SK-N-SH (cell line): ENCODE results near the gene CYP27C1. TPM values are rescaled to one million over a fixed set of nuclear protein-coding genes. Genes with fewer than 3 reads are reported as not detected.
"Not testable (repeated sequence)": the region's sequence is repeated elsewhere in the genome, so short reads cannot be mapped to it uniquely, and the experiment has no call there.

Experiments
- CTCF ChIA-PET: fragments of 300-600, 350-600 bp; formaldehyde crosslinking; extraction: SDS; loops from one replicate; lab custom pipeline; 2021; lab: Yijun Ruan, JAX
- POLR2A ChIA-PET: fragments of 350-600 bp; sonication (Branson Sonifier 250); formaldehyde crosslinking; extraction: SDS; loops from one replicate; lab custom pipeline; 2020; ENCODE audit warnings: antibody characterized with exemption, inconsistent platforms; lab: Yijun Ruan, JAX
- DNase-seq: peaks from one replicate; pipeline ENCODE4 v3.0.0; 2012
- H2AFZ ChIP-seq: fragments of 200-600 bp; sonication (generic); 2 replicates; pipeline ENCODE4 v1.8.1; 2016; ENCODE audit warnings: antibody characterized with exemption, mild to moderate bottlenecking, low read depth
- H3F3A ChIP-seq: fragments of 200-600 bp; sonication (generic); replicated peaks from 2 replicates; pipeline ENCODE3; 2016; ENCODE audit warnings: antibody characterized with exemption, mild to moderate bottlenecking; ENCODE audit not compliant: insufficient read depth
- H3K27ac ChIP-seq, 2 experiments: fragments of 200-500 bp in 1 of 2; fragments of 200-600 bp in 1 of 2; sonication (Bioruptor generic) in 1 of 2; sonication (generic), shearing (Covaris generic) in 1 of 2; 2 replicates each; pipeline versions ENCODE4 v1.5.1 to v1.6.1; 2014 to 2016; ENCODE audit warnings: low read depth in 2 of 2, inconsistent platforms in 1 of 2, low read length in 1 of 2, mild to moderate bottlenecking in 1 of 2, mixed read lengths in 1 of 2
- H3K27me3 ChIP-seq: fragments of 200-600 bp; sonication (generic), shearing (Covaris generic); 2 replicates; pipeline ENCODE4 v1.6.1; 2016; ENCODE audit warnings: mixed run types; ENCODE audit not compliant: insufficient read depth
- H3K36me3 ChIP-seq, 2 experiments: fragments of 200-500 bp in 1 of 2; fragments of 200-600 bp in 1 of 2; sonication (Bioruptor generic) in 1 of 2; sonication (generic) in 1 of 2; replicated peaks in 1 of 2; 2 replicates each; pipeline versions ENCODE3 to v1.5.1; 2014 to 2016; ENCODE audit warnings: low read length in 1 of 2, mild to moderate bottlenecking in 1 of 2; ENCODE audit not compliant: insufficient read depth in 2 of 2, control insufficient read depth in 1 of 2
- H3K4me1 ChIP-seq, 2 experiments: fragments of 200-500 bp in 1 of 2; fragments of 200-600 bp in 1 of 2; sonication (Bioruptor generic) in 1 of 2; sonication (generic), shearing (Covaris generic) in 1 of 2; 2 replicates each; pipeline versions ENCODE4 v1.5.1 to v1.6.1; 2014 to 2016; ENCODE audit warnings: low read depth in 1 of 2, low read length in 1 of 2, mixed run types in 1 of 2; ENCODE audit not compliant: insufficient read depth in 2 of 2, control insufficient read depth in 1 of 2
- H3K4me2 ChIP-seq: fragments of 200-600 bp; sonication (generic), shearing (Covaris generic); 2 replicates; pipeline ENCODE4 v1.6.1; 2017; ENCODE audit warnings: mixed run types
- H3K4me3 ChIP-seq, 2 experiments: fragments of 200-500 bp in 1 of 2; fragments of 200-600 bp in 1 of 2; sonication (Bioruptor generic) in 1 of 2; sonication (generic), shearing (Covaris generic) in 1 of 2; 2 replicates each; pipeline versions ENCODE4 v1.5.1 to v1.8.1; 2014 to 2016; ENCODE audit warnings: low read depth in 2 of 2, inconsistent platforms in 1 of 2, low read length in 1 of 2, mild to moderate bottlenecking in 1 of 2, mixed read lengths in 1 of 2, moderate library complexity in 1 of 2
- H3K79me2 ChIP-seq: fragments of 200-600 bp; sonication (generic); 2 replicates; pipeline ENCODE4 v1.8.1; 2017; ENCODE audit warnings: mild to moderate bottlenecking; ENCODE audit not compliant: insufficient read depth
- H3K9ac ChIP-seq: fragments of 200-600 bp; sonication (generic); 2 replicates; pipeline ENCODE4 v1.6.1; 2017; ENCODE audit warnings: mixed run types
- H3K9me2 ChIP-seq: fragments of 200-600 bp; sonication (generic); 2 replicates; pipeline ENCODE4 v1.6.1; 2017; ENCODE audit warnings: mixed run types
- H3K9me3 ChIP-seq: fragments of 200-600 bp; sonication (generic); 2 replicates; pipeline ENCODE4 v1.6.1; 2017; ENCODE audit warnings: mixed run types, mild to moderate bottlenecking, moderate library complexity
- H4K20me1 ChIP-seq: fragments of 200-600 bp; sonication (generic); 2 replicates; pipeline ENCODE4 v1.6.1; 2017; ENCODE audit warnings: mild to moderate bottlenecking, mixed run types; ENCODE audit not compliant: insufficient read depth
- MEF2A ChIP-seq: IDR thresholded peaks from 2 replicates; pipeline ENCODE4 v1.4.0; 2012; ENCODE audit warnings: low read depth, borderline replicate concordance
- RCOR1 ChIP-seq: fragments of 150-350 bp; IDR thresholded peaks from 2 replicates; pipeline ENCODE4 v1.6.1; 2017; ENCODE audit warnings: antibody characterized with exemption, low read length
- WGBS: methylation state at CpG from one replicate; pipeline ENCODE4 v1.1.6; 2017; ENCODE audit warnings: low lambda C conversion rate; 5-methylcytosine and 5-hydroxymethylcytosine counted together
- polyA plus RNA-seq, 3 experiments: library from polyadenylated mRNA; depleted of rRNA; stranded (reverse); fragments of >200 nt; gene quantifications; 2 replicates each; pipeline ENCODE4 v1.2.3, GENCODE V29; 2012
- TF ChIP-seq, protein P1 (sequence below): IDR thresholded peaks from 2 replicates; pipeline ENCODE4 v1.6.1; 2012; ENCODE audit warnings: mild to moderate bottlenecking, low read depth, low read length, moderate library complexity

Gene CYP27C1
- polyA plus RNA-seq, 1 of the 3 experiments (the other 2 are of a cell fraction): not detected

DNA sequence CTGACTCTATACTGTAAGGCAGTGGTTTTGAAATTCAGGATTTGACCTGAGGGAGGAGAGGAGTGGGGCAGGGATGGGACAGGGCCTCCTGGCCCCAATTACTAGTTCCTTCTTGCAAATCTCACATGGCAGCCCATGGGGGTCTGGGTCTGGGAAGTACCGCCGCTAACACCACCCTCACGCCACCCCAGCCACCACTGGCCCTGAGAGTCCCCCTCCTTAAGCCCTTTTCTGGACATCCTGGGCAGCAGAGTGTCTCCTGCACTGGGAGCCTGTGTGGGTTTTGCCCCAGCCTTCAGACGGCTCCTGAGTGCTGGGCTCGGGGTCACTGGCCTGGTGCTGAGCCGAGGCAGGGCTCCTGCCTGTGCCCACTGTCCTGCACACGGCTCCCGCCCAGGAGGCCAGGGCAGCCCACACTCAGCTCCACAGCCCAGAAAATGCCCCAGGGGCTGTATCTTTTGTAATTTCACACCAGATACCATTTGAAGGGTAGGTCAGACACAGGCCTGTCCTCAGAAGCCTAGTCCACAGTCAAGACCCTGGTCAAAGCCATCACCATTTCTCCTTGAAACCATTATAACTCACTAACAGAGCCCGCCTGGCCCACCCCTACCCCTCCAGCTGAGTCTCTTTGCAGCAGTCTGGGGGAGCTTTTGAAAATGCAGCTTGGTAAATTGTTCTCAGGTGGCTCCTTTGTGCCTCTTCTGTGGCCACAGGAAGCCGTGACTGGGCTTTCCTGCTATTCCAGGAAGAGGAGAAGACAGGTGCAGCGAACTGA, 55.1 kb downstream of the CYP27C1 start:
- H4K20me1 ChIP-seq: no peaks in the 10 kb centered on the region
- no peak for DNase-seq
- H3K4me2 ChIP-seq: no peak overlapping the region
- POLR2A ChIA-PET: no interaction called here
- 71% methylated on average over 3 of the region's 11 CpGs for WGBS
- CTCF ChIA-PET: interaction anchor here (1.3 kb wide), 1 partner anchor 9 kb away, joined by 5 read pairs; no protein-coding TSS in a partner anchor
- H3K9me2 ChIP-seq: no peaks in the 10 kb centered on the region
- H3K4me3 ChIP-seq: no peak overlapping the region
- no peak overlapping the region for H3K27ac ChIP-seq
- no peaks in the 10 kb centered on the region for H3K36me3 ChIP-seq
- no peaks in the 10 kb centered on the region for H3K9me3 ChIP-seq
- no peaks in the 10 kb centered on the region for H3K79me2 ChIP-seq
- H3K9ac ChIP-seq: no peak overlapping the region
- H3K27me3 ChIP-seq: no peaks in the 10 kb centered on the region
- no peaks in the 10 kb centered on the region for H3F3A ChIP-seq
- peaks cover 0 to 10% of the 10 kb centered on the region in 2 experiments; a peak in 1 of 4 replicates for H3K4me1 ChIP-seq
- no peak overlapping the region for H2AFZ ChIP-seq
- TF ChIP-seq RCOR1 (no peak), MEF2A (no peak)

DNA sequence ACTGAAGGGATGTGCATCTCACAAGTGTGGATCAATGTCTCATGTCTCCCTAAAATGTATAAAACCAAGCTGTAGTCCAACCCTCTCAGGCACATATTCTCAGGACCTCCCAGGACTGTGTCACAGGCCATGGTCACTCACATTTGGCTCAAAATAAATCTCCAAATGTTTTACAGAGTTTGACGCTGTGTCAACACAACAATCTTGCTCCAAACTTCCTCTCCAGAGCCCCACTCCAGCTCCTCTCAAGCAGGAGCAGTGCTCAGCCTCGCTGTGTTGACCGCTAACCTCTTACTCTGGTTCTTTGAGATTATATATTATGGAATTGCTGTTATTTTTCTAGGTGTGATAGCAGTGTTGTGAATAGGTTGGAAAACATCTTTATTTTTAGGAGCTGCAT, 56.2 kb downstream of the CYP27C1 start:
- POLR2A ChIA-PET: no interaction called here
- CTCF ChIA-PET: interaction anchor here (1.2 to 7.5 kb wide), 3 partner anchors 10 to 94 kb away, joined by 3 to 52 read pairs (median 4); no protein-coding TSS in a partner anchor
- Histone ChIP-seq H3K4me1 (peaks cover 0 to 10% of the 10 kb centered on the region in 2 experiments; a peak in 1 of 4 replicates), H3F3A (no peaks in the 10 kb centered on the region), H3K4me2 (no peak overlapping the region), H3K9me3 (no peaks in the 10 kb centered on the region), H3K9me2 (no peaks in the 10 kb centered on the region), H3K79me2 (no peaks in the 10 kb centered on the region), H3K27me3 (no peaks in the 10 kb centered on the region), H3K27ac (no peak overlapping the region), H3K4me3 (no peak overlapping the region), H3K36me3 (no peaks in the 10 kb centered on the region), H4K20me1 (no peaks in the 10 kb centered on the region), H2AFZ (no peak overlapping the region), H3K9ac (no peak overlapping the region)
- TF ChIP-seq, protein P1, sequence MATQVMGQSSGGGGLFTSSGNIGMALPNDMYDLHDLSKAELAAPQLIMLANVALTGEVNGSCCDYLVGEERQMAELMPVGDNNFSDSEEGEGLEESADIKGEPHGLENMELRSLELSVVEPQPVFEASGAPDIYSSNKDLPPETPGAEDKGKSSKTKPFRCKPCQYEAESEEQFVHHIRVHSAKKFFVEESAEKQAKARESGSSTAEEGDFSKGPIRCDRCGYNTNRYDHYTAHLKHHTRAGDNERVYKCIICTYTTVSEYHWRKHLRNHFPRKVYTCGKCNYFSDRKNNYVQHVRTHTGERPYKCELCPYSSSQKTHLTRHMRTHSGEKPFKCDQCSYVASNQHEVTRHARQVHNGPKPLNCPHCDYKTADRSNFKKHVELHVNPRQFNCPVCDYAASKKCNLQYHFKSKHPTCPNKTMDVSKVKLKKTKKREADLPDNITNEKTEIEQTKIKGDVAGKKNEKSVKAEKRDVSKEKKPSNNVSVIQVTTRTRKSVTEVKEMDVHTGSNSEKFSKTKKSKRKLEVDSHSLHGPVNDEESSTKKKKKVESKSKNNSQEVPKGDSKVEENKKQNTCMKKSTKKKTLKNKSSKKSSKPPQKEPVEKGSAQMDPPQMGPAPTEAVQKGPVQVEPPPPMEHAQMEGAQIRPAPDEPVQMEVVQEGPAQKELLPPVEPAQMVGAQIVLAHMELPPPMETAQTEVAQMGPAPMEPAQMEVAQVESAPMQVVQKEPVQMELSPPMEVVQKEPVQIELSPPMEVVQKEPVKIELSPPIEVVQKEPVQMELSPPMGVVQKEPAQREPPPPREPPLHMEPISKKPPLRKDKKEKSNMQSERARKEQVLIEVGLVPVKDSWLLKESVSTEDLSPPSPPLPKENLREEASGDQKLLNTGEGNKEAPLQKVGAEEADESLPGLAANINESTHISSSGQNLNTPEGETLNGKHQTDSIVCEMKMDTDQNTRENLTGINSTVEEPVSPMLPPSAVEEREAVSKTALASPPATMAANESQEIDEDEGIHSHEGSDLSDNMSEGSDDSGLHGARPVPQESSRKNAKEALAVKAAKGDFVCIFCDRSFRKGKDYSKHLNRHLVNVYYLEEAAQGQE: no peak
- 82% methylated on average over 3 of the region's 3 CpGs for WGBS
- no peak for DNase-seq

DNA sequence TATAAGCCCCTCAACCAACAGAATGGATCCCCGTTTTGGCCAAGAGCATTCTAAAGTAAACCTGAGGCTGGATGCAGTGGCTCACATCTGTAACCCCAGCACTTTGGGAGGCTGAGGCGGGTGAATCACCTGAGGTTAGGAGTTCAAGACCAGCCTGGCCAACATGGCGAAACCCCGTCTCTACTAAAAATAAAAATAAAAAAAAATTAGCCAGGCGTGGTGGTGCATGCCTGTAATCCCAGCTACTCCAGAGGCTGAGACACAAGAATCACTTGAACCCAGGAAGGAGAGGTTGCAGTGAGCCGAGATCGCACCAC, 57.1 kb downstream of the CYP27C1 start:
- 77% methylated on average over 7 of the region's 7 CpGs for WGBS
- H3F3A ChIP-seq, H3K27me3 ChIP-seq, POLR2A ChIA-PET, H4K20me1 ChIP-seq, H3K27ac ChIP-seq, H3K4me2 ChIP-seq, H3K4me1 ChIP-seq, H3K79me2 ChIP-seq, H3K9ac ChIP-seq, H3K9me3 ChIP-seq, H3K9me2 ChIP-seq, H3K36me3 ChIP-seq, DNase-seq, H2AFZ ChIP-seq, H3K4me3 ChIP-seq: not testable (repeated sequence)
- CTCF ChIA-PET: interaction anchor here (1.0 to 7.5 kb wide), 4 partner anchors 11 to 93 kb away, joined by 3 to 52 read pairs (median 4); no protein-coding TSS in a partner anchor
